GM20000 (cell line): Measurements from ENCODE around the gene MYH11.

Experiments
- DNase-seq: peaks from one replicate; pipeline ENCODE4 v3.0.0; 2012; ENCODE audit warnings: low spot score
- TF ChIP-seq, protein P1 (sequence below): IDR thresholded peaks from 2 replicates; pipeline ENCODE4 v1.5.1; 2012; ENCODE audit warnings: mild to moderate bottlenecking, control low read depth; ENCODE audit errors: extremely low read depth, missing control alignments

MYH11 gene

GRCh38 chr16:15873737-15874136 lies 16.9 kb upstream of the MYH11 start:
- TF ChIP-seq, protein P1, sequence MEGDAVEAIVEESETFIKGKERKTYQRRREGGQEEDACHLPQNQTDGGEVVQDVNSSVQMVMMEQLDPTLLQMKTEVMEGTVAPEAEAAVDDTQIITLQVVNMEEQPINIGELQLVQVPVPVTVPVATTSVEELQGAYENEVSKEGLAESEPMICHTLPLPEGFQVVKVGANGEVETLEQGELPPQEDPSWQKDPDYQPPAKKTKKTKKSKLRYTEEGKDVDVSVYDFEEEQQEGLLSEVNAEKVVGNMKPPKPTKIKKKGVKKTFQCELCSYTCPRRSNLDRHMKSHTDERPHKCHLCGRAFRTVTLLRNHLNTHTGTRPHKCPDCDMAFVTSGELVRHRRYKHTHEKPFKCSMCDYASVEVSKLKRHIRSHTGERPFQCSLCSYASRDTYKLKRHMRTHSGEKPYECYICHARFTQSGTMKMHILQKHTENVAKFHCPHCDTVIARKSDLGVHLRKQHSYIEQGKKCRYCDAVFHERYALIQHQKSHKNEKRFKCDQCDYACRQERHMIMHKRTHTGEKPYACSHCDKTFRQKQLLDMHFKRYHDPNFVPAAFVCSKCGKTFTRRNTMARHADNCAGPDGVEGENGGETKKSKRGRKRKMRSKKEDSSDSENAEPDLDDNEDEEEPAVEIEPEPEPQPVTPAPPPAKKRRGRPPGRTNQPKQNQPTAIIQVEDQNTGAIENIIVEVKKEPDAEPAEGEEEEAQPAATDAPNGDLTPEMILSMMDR = no peak
- DNase-seq = no peak

DNA sequence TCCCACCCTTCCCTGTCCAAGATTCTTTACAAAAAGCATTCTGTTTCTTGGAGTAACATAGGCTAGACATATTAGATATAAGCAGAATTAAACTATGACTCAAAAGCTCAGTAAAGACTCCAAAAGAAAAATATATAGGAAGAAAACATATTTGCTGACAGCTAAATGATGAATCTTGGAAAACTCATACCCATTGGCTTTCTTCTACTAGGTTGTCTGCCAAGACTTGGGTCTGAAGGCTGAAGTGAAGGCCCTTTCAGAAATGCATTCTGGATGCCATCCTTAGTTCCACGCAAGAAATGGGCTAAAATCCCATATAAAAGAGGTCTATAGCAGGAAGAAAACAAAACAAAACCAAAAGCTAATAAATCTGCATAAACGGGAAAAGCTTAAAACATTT lies 16.5 kb upstream of the MYH11 start:
- DNase-seq = no peak
- TF ChIP-seq, protein P1 = no peak

DNA sequence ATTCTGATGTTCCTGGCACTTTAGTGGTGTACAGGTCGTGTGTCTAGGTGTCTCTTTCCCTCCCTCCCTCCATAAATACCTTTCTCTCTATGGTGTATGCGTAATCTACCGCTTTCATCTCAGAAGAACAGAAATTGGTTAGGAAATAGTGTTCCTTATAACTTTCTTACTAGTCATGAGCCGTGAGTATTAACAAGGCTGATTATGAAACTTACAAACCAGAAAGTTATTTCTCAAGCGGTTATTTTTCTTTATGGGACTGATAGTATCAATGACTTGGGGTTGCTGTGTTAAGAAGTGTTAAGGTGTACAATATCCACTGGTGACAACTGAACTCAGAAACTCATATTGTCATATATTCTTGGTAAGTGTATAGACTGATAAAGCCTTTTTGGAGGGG lies 13.2 kb upstream of the MYH11 start:
- TF ChIP-seq, protein P1 = no peak
- no peak for DNase-seq

- DNase-seq = no peak
- TF ChIP-seq, protein P1 = no peak
Observed at GRCh38 chr16:15866451-15866850, 9.6 kb upstream of the MYH11 start.

DNA sequence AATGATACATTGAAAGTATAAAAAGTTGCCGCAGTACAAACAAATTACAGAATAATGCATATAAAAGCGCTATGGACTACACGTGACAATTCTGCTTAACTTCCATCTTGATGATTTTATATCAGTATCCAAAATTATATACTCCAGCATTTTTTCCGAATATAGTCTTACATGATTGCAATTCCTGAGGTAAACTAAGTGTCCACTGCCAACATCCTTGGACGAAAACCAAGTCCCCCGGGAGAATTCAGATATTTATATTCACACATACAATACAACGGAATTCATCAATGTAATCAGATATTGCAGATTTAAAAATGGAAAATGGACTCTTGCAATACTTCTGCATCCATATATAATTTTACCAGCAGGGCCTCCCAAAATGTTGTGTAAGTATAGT lies 8.9 kb upstream of the MYH11 start:
- TF ChIP-seq, protein P1 = no peak
- no peak for DNase-seq

DNA sequence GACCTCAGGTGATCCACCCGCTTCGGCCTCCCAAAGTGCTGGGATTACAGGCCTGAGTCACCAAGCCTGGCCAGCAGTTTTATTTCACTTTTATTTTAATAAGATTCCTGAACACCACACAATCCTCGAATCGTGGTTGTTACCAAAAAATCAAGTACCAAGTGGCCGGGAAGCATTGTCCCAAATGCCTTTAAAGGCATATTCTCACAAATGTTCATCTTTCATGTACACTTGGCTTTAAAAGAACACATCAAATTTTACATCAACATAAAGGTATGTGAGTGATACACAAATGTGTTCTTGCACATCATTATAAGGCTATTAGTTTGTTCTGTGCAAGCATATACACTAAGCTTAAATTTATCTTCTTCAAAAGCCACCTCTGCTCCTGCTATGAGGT lies 8.1 kb upstream of the MYH11 start:
- DNase-seq = no peak
- TF ChIP-seq, protein P1 = no peak

GRCh38 chr16:15861996-15862395 lies 5.2 kb upstream of the MYH11 start:
- no peak for DNase-seq
- TF ChIP-seq, protein P1 = no peak
